Esophagus squamous epithelium (tissue), 4 donors: Measurements from ENCODE around the gene HNMT.

ENCODE experiments used
- CTCF ChIP-seq, 6 experiments: fragments of 450-650 bp in 4 of 6; fragments of 200-600 bp in 2 of 6; sonication (generic) in 2 of 6; IDR thresholded peaks; one replicate each; pipeline ENCODE4 v1.5.1; 2016 to 2019; ENCODE audit warnings: antibody characterized with exemption in 6 of 6, mild to moderate bottlenecking in 4 of 6, moderate library complexity in 4 of 6
- POLR2A ChIP-seq, 4 donors: fragments of 450-650 bp; IDR thresholded peaks; one replicate each; pipeline ENCODE4 v1.6.1; 2017; ENCODE audit warnings: antibody characterized with exemption in 4 of 4, mild to moderate bottlenecking in 4 of 4, moderate library complexity in 3 of 4

- TF ChIP-seq POLR2A (IDR thresholded peaks at IDR 0.05) (no peak), CTCF (IDR thresholded peaks at IDR 0.05) (no peak)
Observed at GRCh38 chr2:137942833-137943677, 21.2 kb upstream of the HNMT start.
